Upper lobe of left lung (tissue), 6 donors: ENCODE results near the gene TEX19. TPM values are rescaled to one million over a fixed set of nuclear protein-coding genes. Genes with fewer than 3 reads are reported as not detected.

Experiments
- ATAC-seq, 2 donors: fragments of 200-7000 bp; cut with Tn5 transposase; one replicate each; pipeline ENCODE4 v1.9.1; 2022; ENCODE audit warnings: mild to moderate bottlenecking in 2 of 2, moderate library complexity in 2 of 2; ENCODE audit not compliant: low FRiP score in 2 of 2
- DNase-seq, 2 donors: peaks; one replicate each; pipeline ENCODE4 v3.0.0-alpha.2; 2019 to 2020
- H3K27ac ChIP-seq, 4 donors: fragments of 200-600 bp; sonication (generic); one replicate each; pipeline ENCODE4 v1.5.1; 2016 to 2019
- H3K27me3 ChIP-seq, 4 donors: fragments of 200-600 bp; sonication (generic); one replicate each; pipeline ENCODE4 v1.5.1; 2017 to 2019
- H3K36me3 ChIP-seq, 4 donors: fragments of 200-600 bp; sonication (generic); one replicate each; pipeline ENCODE4 v1.5.1; 2016 to 2019
- H3K4me1 ChIP-seq, 4 donors: fragments of 200-600 bp; sonication (generic); one replicate each; pipeline ENCODE4 v1.5.1; 2018 to 2019
- H3K4me3 ChIP-seq, 4 donors: fragments of 200-600 bp; sonication (generic); one replicate each; pipeline ENCODE4 v1.5.1; 2017 to 2019; ENCODE audit warnings: mild to moderate bottlenecking in 2 of 4, moderate library complexity in 1 of 4
- H3K9me3 ChIP-seq, 4 donors: fragments of 200-600 bp; sonication (generic); one replicate each; pipeline ENCODE4 v1.5.1; 2018 to 2019
- CTCF ChIP-seq, 6 experiments: fragments of 450-650 bp in 4 of 6; fragments of 200-600 bp in 2 of 6; sonication (generic) in 2 of 6; IDR thresholded peaks; one replicate each; pipeline ENCODE4 v1.5.1; 2016 to 2019; ENCODE audit warnings: antibody characterized with exemption in 6 of 6
- EP300 ChIP-seq, 4 donors: sonication (generic); formaldehyde crosslinking; IDR thresholded peaks; one replicate each; pipeline ENCODE4 v1.5.1; 2017; ENCODE audit warnings: antibody characterized with exemption in 4 of 4, control low read depth in 2 of 4
- POLR2A ChIP-seq, 4 donors: fragments of 450-650 bp; IDR thresholded peaks; one replicate each; pipeline ENCODE4 v1.5.1; 2016 to 2017; ENCODE audit warnings: antibody characterized with exemption in 4 of 4, mild to moderate bottlenecking in 2 of 4
- POLR2AphosphoS5 ChIP-seq, 2 donors: sonication (generic); formaldehyde crosslinking; IDR thresholded peaks; one replicate each; pipeline ENCODE4 v1.5.1; 2017; ENCODE audit warnings: antibody characterized with exemption in 2 of 2
- WGBS, 2 donors: methylation state at CpG; one replicate each; pipeline ENCODE4 v1.1.5; 2017 to 2018; 5-methylcytosine and 5-hydroxymethylcytosine counted together
- total RNA-seq, 6 donors: library from RNA; depleted of rRNA in 4 of 6; stranded (reverse); fragments of >200 nt in 4 of 6; gene quantifications; one replicate each; pipeline versions ENCODE4 v1.1.0 to v1.2.1, GENCODE V29; 2016 to 2021
- donor health status: DM: no; HTN: no; CAD: no; lungs with moderate emphysema.
- donor health status: DM: no; HTN: yes; CAD: no; lungs with severe emphysema.

The TEX19 gene
- total RNA-seq, 6 donors from 2014 or later = not detected

- Histone ChIP-seq H3K27me3 (no peaks in the 10 kb centered on the region), H3K4me1 (peaks cover 0 to 9% (median under 1%) of the 10 kb centered on the region in 4 donors), H3K9me3 (no peaks in the 10 kb centered on the region), H3K4me3 (no peak overlapping the region), H3K36me3 (no peaks in the 10 kb centered on the region), H3K27ac (no peak overlapping the region)
- DNase-seq (peak in 1 of 2 donors; percentile 81), ATAC-seq (no peak)
- TF ChIP-seq EP300 (IDR thresholded peaks at IDR 0.05) (no peak), CTCF (IDR thresholded peaks at IDR 0.05) (no peak), POLR2AphosphoS5 (IDR thresholded peaks at IDR 0.05) (no peak), POLR2A (IDR thresholded peaks at IDR 0.05) (no peak)
- 89 to 91% methylated on average over 7 to 28 of the region's 28 CpGs for whole genome bisulfite sequencing, 2 donors
Observed at GRCh38 chr17:82350182-82351030, 8.6 kb upstream of the TEX19 start.

GRCh38 chr17:82351254-82351712 is 7.8 kb upstream of the TEX19 start:
- no peak overlapping the region for H3K27ac ChIP-seq
- WGBS, 2 donors = 47 to 62% methylated on average over 20 to 21 of the region's 21 CpGs
- peak in 1 of 2 donors; percentile 84 for DNase-seq
- TF ChIP-seq CTCF (IDR thresholded peaks at IDR 0.05) (no peak), POLR2A (IDR thresholded peaks at IDR 0.05) (no peak), POLR2AphosphoS5 (IDR thresholded peaks at IDR 0.05) (no peak), EP300 (IDR thresholded peaks at IDR 0.05) (no peak)
- no peaks in the 10 kb centered on the region for H3K36me3 ChIP-seq
- no peaks in the 10 kb centered on the region for H3K9me3 ChIP-seq
- no peaks in the 10 kb centered on the region for H3K27me3 ChIP-seq
- H3K4me1 ChIP-seq = peaks cover 0 to 10% (median 6%) of the 10 kb centered on the region in 4 donors
- H3K4me3 ChIP-seq = no peak overlapping the region
- ATAC-seq = no peak

- ATAC-seq (peak; percentile 82 to 84), DNase-seq (peak; percentile 70 to 86)
- Histone ChIP-seq H3K9me3 (no peaks in the 10 kb centered on the region), H3K36me3 (no peaks in the 10 kb centered on the region), H3K27ac (no peak overlapping the region), H3K27me3 (no peaks in the 10 kb centered on the region), H3K4me3 (no peak overlapping the region), H3K4me1 (peaks cover 0 to 12% (median 6%) of the 10 kb centered on the region in 4 donors)
- whole genome bisulfite sequencing, 2 donors = 61 to 70% methylated on average over 3 to 16 of the region's 26 CpGs
- TF ChIP-seq EP300 (IDR thresholded peaks at IDR 0.05) = no peak
- peak; percentile 84 to 96 (median 93) for TF ChIP-seq CTCF (IDR thresholded peaks at IDR 0.05)
Observed at GRCh38 chr17:82351713-82352488, 7.1 kb upstream of the TEX19 start.

GRCh38 chr17:82353484-82353883 is 5.6 kb upstream of the TEX19 start:
- TF ChIP-seq CTCF (IDR thresholded peaks at IDR 0.05) = no peak
- no peak for TF ChIP-seq POLR2AphosphoS5 (IDR thresholded peaks at IDR 0.05)
- TF ChIP-seq EP300 (IDR thresholded peaks at IDR 0.05) = no peak
- peak in 1 of 2 donors; percentile 56 for DNase-seq
- 92% methylated on average over 8 of the region's 8 CpGs; no CpG with 5 or more reads in 1 of the 2 donors for WGBS, 2 donors
- Histone ChIP-seq H3K27me3 (no peaks in the 10 kb centered on the region), H3K4me1 (peaks cover 0 to 12% (median 6%) of the 10 kb centered on the region in 4 donors), H3K4me3 (no peak overlapping the region), H3K36me3 (no peaks in the 10 kb centered on the region), H3K9me3 (no peaks in the 10 kb centered on the region), H3K27ac (no peak overlapping the region)
- ATAC-seq = no peak
